Stimulated activated CD4-positive, alpha-beta T cell treated with anti-CD3 and anti-CD28 coated beads, TNF-alpha, amount 100 ng/mL, for 24 hours (primary cell): ENCODE results near the gene TOMM40L.
"Not testable (repeated sequence)": the region's sequence is repeated elsewhere in the genome, so short reads cannot be mapped to it uniquely, and the experiment has no call there.

Source experiments
- DNase-seq, 3 experiments: peaks; one replicate each; pipeline ENCODE4 v3.0.0-alpha.2; 2020; ENCODE audit warnings: low read depth in 3 of 3

TOMM40L gene

DNA sequence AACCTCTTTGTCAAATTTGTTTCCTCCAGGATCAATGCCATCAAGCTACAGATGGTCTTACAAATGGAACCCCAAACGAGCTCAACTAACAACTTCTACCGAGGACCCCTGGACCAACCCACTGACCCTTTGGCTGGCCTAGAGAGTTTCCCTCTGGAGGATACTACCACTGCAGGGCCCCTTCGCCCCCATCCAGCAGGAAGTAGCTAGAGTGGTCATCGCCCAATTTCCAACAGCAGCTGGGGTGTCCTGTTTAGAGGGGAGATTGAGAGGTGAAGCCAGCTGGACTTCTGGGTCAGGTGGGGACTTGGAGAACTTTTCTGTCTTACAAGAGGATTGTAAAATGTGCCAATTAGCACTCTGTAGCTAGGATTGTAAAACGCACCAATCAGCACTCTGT lies 31.2 kb downstream of the TOMM40L start:
- not testable (repeated sequence) for DNase-seq

DNA sequence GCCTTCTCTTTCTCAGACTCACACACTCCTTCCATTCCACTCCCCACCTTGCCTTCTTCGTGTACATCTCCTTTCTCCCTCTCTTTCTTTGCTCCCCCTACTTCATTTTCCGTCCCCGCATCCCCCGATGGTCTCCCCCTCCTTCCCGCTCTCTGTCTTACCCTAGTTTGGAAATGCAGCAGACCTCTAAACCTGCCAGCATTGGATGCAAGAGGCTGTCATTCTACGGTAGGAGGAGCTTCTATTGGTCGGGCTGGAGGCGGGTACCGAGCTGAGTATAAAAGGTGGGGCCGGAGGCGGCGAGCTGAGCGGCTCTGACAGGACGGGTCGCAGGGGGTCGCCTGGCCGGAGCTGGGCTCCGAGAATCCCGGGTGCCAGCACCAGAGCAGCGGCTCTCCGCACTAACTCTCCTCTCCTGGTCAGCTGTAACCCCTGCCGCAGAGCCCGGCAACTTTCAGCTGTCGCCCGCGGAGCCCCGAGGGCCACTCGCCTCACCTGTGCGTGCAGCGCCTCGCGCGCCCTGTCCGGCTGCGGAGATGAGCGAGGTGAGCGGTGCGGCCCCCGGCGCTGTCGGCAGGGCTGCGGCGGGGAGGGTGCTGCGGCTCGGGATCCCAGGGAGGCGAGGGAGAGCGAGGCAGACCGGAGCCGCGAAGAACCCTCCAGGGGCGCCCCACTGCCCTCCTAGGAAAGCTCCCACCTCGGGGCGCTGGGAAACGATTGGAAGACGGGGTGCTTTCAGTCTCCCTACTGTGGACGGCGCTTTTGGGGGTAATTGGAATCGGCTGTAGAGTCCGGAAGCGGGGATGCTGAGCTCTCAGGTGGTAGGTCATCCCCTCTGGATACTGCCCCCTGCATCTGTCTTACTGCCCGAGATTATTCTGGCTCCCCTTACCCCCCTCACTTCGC lies 32.8 kb downstream of the TOMM40L start, which contains the start of gene PCP4L1:
Gene PCP4L1, plus strand, starts transcription at position 307 of the 906 bp plus-strand sequence. Its CDS starts 230 bp downstream, at position 537.
- peak in 2 of 3 experiments; percentile 7 to 31 for DNase-seq

DNA sequence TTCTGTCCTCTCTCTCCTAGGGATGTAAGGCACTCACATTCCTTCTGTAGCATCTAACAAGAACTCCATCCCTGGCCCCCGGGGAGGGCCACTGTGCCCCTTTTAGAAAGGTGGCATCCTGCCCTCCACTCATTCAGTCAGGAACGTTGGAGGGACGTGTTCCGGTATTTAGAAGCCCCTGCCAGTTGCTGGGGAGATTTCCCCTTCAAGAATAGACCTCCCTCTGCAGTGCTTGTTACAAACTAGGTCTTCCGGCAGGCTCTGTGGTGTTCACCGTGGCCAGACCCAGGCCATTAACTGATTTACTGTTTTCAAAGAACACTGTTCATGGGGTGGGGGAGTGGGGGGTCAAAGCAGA lies 33.5 kb downstream of the TOMM40L start:
- DNase-seq, result no peak

DNA sequence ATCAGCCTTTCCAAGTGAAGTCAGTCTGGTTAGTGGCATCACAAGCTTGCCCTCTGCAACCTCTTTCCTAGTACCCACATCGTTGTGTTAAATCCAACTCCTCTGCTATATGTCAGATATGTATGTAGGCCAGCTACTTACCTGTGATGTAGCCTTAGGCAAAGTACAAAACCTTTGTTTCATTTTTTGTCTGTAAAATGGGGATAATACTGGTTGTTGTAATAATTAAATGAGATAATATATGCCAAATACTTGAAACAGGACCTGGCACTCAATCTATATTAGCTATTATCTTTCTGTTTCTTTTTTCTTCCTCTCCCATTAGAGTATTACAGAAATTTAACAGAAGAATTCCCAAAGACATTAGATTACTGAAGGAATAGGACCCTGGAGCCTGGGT lies 33.9 kb downstream of the TOMM40L start:
- DNase-seq, result no peak

DNA sequence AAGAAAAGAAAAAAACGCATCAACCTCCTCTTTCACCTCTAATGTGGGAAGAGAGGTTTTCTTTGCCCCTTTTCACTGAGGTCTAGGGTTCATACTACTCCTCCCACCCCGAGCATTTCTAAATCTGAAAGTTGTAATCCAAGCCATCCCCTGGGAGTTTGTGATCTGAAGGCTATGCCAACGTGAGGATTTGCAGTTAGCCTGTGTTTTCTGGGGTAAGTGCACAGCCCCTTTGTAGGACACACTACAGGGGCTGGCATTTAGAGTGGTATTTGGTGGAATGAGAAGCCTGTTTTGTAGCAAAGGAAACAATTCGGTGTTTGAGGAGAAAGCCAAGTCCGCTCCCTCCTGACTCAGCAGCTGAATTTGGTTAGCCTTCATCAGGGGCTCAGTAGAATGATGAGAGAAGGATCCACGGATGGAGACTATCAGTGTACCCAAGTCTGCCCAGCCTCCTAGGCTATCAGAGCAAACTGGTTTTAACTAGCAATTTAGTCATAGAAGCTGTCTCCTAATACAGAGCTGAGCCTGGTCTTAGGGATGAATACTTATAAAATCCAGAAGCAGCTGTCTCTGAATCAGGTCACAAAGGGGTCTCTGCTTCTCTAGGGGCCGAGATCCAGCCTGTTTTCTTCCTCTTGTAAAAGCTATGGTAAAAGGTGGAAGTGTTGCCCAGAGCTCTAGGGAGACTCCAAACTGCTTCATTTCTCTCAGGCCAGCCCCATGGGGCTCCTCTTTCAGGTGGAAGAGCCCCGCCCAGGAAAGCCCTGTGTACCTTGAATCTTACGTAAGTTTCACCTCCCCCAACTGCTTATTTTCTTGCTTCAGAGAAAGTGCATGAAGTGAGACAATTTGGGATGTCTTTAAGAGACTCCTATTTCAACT lies 34.8 kb downstream of the TOMM40L start:
- DNase-seq, result no peak

DNA sequence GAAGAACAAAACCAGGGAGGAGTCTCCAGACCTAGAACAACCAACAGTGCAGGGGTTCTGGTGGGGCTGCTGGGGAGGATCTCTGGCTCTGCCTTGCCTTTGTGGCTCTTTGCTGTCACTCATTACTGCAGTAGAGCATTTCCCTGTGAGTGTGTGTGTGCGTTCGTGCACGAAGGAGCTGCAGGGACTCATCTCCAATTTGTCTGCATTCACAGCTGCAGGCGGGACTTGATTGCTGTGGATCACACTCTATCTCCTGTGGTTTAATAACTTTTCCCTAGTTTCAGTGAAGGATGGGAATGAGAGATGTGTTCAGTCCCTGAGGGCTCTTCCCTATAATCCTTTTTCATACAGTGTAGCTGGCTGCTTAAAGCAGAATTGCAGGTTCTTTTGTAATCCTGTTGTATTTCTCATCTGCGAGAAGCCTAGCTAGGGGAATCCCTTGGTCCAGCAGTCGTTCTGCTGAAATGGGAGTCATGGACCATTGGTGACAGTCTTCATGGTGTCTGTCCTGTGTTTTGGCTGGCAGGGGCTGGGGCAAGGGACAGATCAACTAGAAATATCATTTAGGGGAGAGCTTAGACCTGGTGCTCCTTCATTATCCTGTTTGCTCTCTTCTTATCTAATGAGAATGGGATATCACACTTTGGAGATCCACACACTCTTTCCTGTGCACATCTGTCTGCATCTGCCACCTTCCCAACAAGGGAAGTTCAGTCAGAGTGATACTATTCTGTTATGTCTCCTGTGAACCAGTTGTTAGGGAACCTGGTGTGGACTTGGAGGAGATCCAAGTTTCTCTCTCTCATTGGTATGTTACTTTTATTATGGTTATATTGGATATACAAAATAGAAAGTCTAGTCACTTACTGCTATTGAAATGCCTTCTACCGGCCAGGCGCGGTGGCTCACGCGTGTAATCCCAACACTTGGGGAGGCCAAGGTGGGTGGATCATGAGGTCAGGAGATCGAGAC lies 35.7 kb downstream of the TOMM40L start:
- DNase-seq, result no peak

DNA sequence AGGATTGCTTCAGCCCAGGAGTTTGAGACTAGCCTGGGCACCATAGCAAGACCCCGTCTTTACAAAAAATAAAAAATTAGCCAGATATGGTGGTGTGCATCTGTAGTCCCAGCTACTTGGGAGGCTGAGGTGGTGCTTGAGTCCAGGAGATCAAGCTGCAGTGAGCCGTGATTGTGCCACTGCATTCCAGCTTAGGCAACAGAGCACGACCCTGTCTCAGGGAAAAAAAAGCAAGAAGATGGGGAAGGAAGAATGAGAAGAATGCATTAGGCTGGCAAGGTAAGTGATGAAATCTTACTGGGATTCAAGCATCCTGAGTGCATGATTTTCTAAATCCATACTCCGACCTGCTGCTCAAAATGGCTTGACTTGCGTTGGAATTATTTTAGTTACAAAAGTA lies 39.4 kb downstream of the TOMM40L start:
- no peak for DNase-seq

DNA sequence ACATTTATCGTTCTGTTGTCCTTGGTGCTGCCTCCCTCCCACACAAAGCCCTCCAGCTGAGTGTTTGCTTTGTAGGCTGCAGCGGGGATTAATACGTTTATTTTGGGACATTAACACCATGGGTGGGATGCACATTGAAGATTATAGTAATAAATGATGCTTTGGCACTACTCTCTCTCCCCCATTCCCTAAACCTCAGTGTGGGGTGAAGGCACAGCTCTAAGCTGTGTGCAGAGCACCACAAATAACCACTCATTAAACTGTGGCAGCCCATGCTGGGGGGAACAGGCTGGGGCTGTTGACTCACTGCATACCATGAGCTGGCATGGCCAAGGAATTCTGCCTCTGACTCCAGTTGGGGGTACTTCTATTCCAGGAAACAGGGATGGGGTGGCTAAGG lies 40.3 kb downstream of the TOMM40L start:
- no peak for DNase-seq

DNA sequence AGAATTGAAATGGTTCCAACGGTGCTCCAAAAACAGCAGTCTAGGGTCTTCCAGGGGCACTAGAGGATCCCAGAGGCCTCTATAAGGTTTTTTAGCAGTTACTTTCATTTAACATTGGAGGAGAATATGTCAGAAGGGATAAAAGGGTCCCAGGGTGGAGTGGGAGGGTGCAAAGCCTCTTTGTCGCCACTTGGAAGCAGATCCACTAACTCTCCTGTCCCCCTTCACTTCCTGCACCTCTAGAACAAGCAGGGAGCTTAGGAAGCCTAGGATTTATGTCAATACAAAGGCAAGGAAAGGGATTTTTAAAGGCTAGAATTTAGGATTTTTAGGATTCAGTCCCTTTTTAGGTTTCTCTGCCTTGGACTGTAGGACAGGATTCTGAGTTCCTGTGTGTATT lies 41.0 kb downstream of the TOMM40L start:
- no peak for DNase-seq

DNA sequence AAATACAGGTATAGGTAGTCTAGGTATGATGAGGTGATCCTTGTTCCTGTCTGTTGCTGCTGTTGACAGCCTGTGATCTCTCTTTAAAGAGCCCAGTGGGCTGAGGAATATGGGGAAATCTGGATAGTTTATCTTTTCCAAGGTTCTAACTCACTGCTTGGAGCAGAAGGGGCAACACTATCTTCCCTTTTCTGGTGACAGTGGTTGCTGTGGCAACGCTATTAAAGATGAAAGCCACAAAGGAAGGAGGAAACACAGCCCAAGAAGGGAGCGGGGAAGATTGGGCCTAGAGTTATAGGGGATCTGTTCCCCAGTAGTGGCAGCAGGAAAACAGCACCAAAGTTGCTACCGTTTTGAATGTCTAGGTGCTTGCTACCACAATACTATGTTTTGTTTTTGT lies 41.5 kb downstream of the TOMM40L start:
- no peak for DNase-seq

DNA sequence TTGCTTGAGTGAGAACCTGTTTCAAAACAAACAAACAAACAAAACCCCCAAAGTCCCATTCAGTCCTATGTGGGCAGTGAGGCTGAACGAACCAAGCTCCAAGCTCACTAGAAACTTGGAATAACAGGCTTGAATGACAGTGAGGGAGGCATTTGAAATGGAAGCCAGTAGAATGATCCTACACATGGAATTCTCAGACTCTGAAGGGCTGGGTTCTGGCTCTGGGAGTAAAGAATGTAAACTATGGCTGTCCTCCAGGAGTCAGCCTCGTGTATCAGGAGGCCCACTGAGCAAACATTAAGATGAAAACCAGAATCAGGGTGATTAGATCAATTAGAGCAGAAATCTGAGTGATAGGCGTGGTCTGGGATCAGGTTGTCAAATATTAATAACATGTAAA lies 47.5 kb downstream of the TOMM40L start:
- no peak for DNase-seq

DNA sequence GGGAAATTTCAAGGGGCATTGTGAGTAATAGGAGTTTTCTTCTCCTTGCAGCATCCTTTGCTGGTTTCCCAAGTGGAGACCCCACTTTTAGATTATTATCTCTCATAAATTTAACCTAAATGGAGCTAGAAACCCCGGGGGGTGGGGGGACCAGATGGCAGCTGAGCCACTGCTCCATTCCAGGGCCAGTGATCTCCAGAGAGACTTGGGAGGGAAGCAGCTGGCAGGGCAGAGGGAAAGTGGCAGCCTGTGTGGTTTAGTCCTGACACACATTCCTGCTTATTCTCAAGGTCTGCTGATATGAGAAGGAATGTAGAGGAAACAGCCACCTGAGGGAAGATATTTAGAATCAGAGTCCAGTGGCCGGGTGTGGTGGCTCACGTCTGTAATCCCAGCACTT lies 49.0 kb downstream of the TOMM40L start:
- no peak for DNase-seq
